Right ventricle myocardium inferior (tissue), 1 donor: ENCODE data around the gene CDYL2. TPM values are rescaled to one million over a fixed set of nuclear protein-coding genes. Genes with fewer than 3 reads are reported as not detected.

Experiments
- total RNA-seq: library from RNA; stranded (reverse); fragmentation: NEBNext Ultra II Directional; extraction: Animal tissue kit (Norgen Biotek cat#: 25700); gene quantifications from one replicate; pipeline ENCODE4 v1.2.1, GENCODE V29; 2021
- donor health status: DM: no; HTN: yes; CAD: no; lungs with severe emphysema.

The CDYL2 gene
- total RNA-seq, 1 donor from 2014 or later: 4.2 TPM

Other genes with a start within 250 kb of the CDYL2 start
- 130 TPM for gene CMC2, start 202.3 kb upstream of the CDYL2 start, total RNA-seq
- 8.9 TPM for gene CENPN, start 202.6 kb upstream of the CDYL2 start, total RNA-seq
- gene ATMIN, start 231.2 kb upstream of the CDYL2 start, total RNA-seq: 21.2 TPM